HG03469 (cell line): ENCODE results near the gene AFF3.

Experiments used
- ATAC-seq: cut with Tn5 transposase; IDR thresholded peaks from one replicate; pipeline ENCODE4 v1.9.1; 2021; ENCODE audit warnings: mild to moderate bottlenecking, moderate library complexity, moderate number of reproducible peaks; ENCODE audit not compliant: unreplicated experiment

The AFF3 gene

DNA sequence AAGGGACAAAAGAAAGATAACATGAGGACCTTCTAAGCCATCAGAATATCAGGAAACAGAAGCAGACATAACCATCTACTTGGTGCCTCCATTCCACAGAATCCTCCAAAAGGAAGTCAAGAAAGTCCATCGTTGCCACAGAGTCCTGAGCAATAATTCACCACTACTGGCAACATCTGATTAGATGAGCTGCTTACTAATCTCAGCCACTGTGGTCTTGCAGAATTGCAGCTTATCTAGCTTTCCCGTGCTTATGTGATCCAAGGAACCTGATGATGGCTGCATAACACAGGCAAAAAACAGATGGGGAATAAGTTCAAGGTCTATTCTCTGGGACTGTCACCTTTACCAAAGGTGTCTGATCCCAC is 278.5 kb downstream of the AFF3 start:
- ATAC-seq, result no peak

DNA sequence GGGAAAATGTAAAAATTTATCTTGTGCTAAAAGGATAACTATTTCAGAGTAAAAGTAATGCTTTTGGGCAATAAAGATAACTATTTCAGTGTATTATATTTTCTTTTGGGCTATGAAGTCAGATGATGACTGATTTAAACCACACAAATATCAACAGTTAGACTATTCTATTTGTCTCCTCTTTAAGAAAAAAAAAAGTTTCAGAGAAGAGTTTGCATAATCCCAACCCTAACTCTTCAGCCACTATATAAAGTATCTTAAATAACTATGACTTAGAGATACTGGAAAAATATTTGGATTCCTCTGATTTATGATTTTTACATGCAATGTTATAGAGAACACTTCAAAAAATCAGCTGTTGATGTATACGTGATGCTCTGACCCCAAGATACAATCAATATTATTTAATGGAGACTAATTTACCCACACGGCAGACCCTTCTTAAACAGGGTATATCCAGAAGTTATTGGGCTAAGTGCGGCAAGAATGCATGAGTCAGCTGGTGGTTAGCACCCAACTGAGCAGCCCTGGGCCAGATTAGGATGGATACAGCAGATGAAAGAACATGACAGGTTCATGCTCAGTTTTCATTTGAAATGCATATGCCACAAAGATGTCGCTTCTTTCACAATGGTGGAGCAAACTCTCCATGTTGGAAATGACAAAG is 279.0 kb downstream of the AFF3 start:
- no peak for ATAC-seq

GRCh38 chr2:99862566-99862965 is 279.8 kb downstream of the AFF3 start:
- no peak for ATAC-seq

GRCh38 chr2:99861376-99861760 is 281.0 kb downstream of the AFF3 start:
- ATAC-seq, result no peak

DNA sequence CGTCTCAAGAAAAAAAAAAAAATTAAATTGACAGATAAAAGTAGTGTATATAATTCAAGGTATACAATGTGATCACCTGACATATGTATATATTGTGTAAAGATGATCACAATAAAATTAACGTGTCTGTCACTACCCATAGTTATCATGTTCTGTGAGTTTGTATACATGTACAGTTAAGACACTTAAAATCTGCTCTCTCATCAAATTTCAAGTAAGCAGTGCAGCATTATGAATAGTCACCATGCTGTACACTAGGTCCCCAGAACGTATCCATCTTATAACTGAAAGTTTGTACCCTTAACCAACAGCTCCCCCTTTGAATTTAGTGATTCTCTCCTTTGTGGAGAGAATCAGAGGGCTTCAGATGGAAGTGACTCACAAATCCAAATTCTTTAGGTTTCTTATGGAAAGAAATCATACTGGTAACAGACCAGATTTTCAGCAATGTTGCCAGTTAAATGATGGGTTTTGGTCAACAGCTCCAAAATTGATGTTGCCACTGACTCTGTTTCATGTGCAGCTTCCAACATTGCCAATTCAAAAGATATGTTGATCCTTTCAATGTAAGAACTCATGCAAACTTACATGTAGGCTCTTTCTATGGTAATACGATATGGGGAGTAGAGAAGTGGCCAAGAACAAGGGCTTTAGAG is 281.5 kb downstream of the AFF3 start:
- ATAC-seq, result no peak

- no peak for ATAC-seq
Measured at GRCh38 chr2:99858951-99859596, 283.3 kb downstream of the AFF3 start.

DNA sequence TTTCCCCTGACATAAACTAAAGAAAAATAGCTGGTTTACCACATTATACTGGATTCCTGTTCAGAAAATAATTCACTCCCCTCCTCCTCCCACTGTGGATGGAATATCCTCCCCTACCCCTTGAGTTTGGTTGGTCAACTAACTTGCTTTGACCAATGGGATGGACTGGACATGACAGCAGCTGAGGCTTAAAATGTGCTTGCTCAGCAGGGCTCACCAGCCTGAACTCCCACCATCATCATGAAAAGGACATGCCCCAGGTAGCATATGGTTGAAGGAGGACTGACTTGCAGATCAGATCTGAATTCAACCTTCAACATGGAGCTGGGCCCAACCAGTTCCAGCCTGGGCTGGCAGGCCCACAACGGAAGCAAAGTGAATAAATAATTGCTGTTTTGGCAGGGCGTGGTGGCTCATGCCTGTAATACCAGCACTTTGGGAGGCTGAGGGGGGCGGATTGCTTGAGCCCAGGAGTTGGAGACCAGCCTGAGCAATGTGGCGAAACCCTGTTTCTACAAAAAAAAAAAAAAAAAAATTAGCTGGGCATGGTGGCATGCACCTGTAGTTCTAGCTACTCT is 284.4 kb downstream of the AFF3 start:
- no peak for ATAC-seq

DNA sequence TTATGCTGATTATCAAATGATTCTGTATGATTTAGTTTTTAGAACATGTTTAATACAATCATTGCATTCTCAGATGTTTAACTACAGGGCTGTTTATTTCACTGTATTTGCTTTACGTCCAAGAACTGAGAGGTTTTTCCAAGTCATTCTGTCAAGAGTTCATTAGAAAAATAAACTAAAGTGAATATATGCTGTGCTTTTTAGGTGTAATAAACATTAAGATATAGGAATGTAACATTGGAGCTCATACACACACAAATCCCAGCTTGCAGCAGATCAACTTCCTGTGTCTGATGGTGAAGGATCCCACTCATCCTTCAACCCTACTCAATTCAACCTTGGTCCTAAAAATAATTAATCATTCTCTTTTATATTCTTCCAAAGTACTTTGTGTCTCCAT is 285.0 kb downstream of the AFF3 start:
- no peak for ATAC-seq

- ATAC-seq, result no peak
Measured at GRCh38 chr2:99856119-99856518, 286.3 kb downstream of the AFF3 start.

DNA sequence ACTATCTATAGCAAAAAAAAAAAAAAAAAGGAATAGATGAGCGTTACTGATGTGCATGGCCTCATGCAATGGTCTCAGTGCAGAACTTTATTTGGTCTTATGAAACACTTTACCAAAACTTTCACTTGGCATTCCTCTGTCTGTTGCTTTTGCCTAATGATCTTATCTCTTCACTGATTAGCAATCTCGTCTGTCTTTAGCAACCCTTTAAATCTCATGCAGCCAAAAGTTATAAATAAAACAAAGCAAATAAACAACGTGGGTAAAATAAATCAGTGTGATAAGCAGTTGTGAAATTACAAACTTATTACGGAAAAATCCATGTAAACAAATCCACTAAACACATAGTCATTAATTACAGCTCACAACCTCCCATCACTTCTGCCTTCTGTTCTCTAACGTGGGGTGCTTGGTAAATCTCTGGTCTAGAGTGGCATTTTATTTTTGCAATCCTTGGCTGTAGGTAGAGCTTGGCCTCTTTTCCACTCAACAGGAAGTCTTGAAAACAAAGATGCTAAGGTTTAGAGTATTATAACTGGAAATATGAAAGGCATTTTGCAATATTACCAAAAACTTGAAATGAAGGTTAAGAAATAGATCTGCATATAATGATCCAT is 288.0 kb downstream of the AFF3 start:
- no peak for ATAC-seq

DNA sequence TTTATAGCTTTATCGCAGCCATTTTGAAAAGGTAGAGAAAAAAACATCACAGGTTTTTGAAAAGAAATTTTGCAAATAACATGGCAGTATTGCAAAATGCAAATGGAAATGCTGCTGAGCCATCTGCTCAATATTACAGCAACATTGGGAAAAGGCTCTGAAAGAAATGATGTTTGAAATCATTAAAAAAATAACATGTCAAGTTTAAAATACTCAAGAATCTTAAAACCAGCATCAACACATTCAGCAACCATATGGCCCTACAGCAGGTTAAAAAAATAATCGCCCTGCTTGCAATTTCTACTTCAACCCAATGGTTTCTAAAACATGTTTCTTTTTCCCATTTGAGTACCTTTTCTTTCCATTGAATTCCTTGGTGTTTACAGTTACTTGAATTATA is 289.4 kb downstream of the AFF3 start:
- no peak for ATAC-seq

DNA sequence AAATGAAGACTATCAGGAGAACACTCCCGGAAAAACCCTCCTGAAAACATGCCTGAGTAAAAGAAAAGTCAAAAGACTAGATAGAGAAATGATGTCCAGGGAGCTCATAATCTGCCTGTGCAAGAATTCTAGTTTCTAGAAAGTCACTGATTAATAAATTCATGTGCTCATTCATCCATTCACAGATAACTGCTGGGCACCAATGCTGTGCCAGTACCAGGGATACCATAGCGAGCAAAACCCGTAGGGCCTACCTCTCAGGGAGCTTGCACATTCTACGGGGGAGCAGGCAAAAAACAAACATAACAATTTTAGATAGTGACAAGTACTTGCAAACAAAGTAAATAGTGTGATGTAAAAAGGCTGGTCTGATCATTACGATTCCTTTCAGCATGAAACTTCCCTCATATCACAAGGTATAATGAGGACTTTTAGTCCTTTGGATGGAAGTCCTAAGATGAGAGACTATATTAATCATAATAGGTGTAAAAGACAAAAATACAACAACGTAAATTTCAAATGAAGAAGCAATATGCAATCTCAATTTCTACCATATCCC is 289.9 kb downstream of the AFF3 start:
- ATAC-seq, result no peak

GRCh38 chr2:99851811-99852210 is 290.6 kb downstream of the AFF3 start:
- no peak for ATAC-seq

DNA sequence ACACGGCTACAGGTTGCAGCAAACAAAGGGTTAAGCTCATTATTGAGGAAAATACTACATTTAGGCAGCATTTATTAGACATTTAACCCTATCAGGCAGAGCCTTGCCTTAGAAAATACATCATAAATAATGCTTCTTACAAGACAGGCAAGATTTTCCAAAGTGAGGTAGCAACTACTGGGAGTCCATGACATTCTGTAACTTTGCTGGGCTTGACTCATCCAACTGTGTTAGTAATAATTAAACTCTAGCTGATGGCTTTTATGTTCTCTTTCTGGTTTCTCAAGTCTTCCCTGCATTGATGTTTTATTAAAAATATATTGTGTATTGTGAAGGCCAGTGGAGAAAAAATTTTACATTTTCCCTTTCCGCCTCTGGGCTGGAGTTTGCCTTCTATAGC is 291.3 kb downstream of the AFF3 start:
- ATAC-seq, result no peak

- ATAC-seq, result no peak
Measured at GRCh38 chr2:99850084-99850710, 292.2 kb downstream of the AFF3 start.

GRCh38 chr2:99846462-99847107 is 295.8 kb downstream of the AFF3 start:
- ATAC-seq, result no peak

DNA sequence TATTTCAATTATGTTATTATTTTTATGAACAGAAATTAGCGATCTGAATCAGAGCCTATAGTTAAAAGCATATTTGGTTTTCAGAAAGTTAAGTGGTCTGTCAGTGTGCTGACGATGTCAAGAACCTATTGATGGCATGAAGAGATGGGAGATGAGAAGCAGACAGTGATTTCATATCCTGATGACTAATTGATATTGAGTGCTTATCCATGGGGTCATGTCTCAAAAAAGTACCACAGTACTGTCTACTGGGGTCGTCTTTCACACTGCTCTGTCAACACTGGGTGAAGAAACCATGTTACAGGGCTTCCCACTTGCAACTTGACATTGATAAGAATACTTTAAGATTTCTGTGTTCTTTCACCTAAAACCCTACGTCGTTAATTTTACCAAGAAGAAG is 297.1 kb downstream of the AFF3 start:
- ATAC-seq, result no peak

DNA sequence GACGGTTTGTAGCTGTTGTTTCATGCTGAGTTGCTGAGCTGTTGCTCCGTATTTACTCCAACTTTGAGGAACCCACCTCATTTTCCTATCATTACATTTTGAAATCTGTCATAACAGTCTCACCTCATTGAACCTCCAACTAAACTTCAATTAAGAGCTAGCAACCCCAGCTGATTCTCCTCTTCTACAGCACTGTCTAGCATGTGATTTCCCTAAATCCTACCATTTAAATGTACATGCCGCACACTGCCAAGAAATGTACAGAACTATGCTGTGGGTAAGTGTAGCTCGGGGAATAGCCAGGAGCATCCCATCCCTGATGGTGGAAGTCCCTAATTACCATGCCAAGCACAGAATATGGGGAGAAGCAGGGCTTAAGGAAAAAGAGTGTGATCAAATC is 299.9 kb downstream of the AFF3 start:
- ATAC-seq, result no peak

GRCh38 chr2:99841749-99842148 is 300.6 kb downstream of the AFF3 start:
- ATAC-seq, result no peak

DNA sequence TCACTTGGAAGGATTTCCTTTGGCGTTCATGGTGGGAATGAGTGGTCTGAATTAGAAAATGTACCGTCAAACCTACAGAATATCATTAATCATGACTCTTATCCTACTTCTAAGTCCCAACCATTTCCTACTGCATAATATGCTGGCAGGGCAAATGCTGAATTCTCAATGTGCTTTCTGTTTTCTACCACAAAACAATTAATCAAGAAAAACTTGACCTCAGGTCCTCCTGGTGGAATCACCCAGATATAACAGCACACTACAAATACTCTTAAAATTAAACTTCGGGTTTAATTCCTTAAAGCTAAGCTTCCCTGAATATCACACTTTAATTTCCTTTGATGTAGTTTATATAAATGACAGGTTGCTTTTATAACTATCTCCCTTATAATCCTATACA is 301.6 kb downstream of the AFF3 start:
- ATAC-seq, result no peak
